ENCODE data around the gene CAPS2. TPM values are rescaled to one million over a fixed set of nuclear protein-coding genes. Genes with fewer than 3 reads are reported as not detected.

CAPS2 gene
- total RNA-seq, 1 experiment from 2014 or later: 4.3 TPM

DNA sequence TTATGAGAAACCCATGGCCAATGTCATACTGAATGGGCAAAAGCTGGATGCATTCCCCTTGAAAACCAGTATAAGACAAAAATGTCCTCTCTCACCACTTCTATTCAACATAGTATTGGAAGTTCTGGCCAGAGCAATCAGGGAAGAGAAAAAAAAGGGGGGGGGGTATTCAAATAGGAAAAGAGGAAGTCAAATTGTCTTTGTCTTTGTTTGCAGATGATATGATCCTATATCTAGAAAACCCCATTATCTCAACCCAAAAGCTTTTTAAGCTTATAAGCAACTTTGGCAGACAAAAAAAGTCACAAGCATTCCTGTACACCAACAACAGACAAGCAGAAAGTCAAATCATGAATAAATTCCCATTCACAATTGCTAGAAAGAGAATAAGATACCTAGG is 23.9 kb upstream of the CAPS2 start:
- TF ChIP-seq, protein P1, sequence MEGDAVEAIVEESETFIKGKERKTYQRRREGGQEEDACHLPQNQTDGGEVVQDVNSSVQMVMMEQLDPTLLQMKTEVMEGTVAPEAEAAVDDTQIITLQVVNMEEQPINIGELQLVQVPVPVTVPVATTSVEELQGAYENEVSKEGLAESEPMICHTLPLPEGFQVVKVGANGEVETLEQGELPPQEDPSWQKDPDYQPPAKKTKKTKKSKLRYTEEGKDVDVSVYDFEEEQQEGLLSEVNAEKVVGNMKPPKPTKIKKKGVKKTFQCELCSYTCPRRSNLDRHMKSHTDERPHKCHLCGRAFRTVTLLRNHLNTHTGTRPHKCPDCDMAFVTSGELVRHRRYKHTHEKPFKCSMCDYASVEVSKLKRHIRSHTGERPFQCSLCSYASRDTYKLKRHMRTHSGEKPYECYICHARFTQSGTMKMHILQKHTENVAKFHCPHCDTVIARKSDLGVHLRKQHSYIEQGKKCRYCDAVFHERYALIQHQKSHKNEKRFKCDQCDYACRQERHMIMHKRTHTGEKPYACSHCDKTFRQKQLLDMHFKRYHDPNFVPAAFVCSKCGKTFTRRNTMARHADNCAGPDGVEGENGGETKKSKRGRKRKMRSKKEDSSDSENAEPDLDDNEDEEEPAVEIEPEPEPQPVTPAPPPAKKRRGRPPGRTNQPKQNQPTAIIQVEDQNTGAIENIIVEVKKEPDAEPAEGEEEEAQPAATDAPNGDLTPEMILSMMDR (conservative IDR thresholded peaks at IDR 0.05): no peak
- Histone ChIP-seq H3K14ac (ENCODE audit: insufficient read depth, low read length) (no peak overlapping the region), H2AK5ac (ENCODE audit: insufficient read length, low read length) (no peak overlapping the region), H2BK20ac (ENCODE audit: low read depth, low read length, poor library complexity, severe bottlenecking) (no peak overlapping the region), H4K20me1 (ENCODE audit: control insufficient read depth, insufficient read depth, insufficient read length) (no peaks in the 10 kb centered on the region), H3K79me2 (ENCODE audit: insufficient read depth, low read length) (no peaks in the 10 kb centered on the region), H3K23me2 (ENCODE audit: insufficient read length, low read depth, low read length, poor library complexity, severe bottlenecking) (no peaks in the 10 kb centered on the region), H3K18ac (ENCODE audit: insufficient read length, low read depth, low read length) (no peak overlapping the region), H4K5ac (ENCODE audit: insufficient read length, low read depth, low read length) (no peak overlapping the region), H2BK120ac (ENCODE audit: low read depth, low read length, poor library complexity, severe bottlenecking) (no peak overlapping the region), H3K79me1 (ENCODE audit: insufficient read depth, low read depth, low read length, poor library complexity, severe bottlenecking) (no peaks in the 10 kb centered on the region), H2BK15ac (ENCODE audit: low read depth, low read length) (no peak overlapping the region), H3K56ac (ENCODE audit: insufficient read length, low read depth, low read length) (no peak overlapping the region), H3K4me2 (ENCODE audit: insufficient read depth, insufficient read length, low read length) (no peak overlapping the region), H3K27me3 (ENCODE audit: insufficient read depth, low read length) (no peaks in the 10 kb centered on the region), H3K27ac (ENCODE audit: insufficient read length, low read depth, low read length) (no peak overlapping the region), H3T11ph (ENCODE audit: low read length) (no peak overlapping the region), H3K4me1 (ENCODE audit: insufficient read depth, low read length) (no peaks in the 10 kb centered on the region), H2AFZ (ENCODE audit: low read length) (no peak overlapping the region), H2BK12ac (ENCODE audit: insufficient read length, low read depth, low read length) (no peak overlapping the region), H3K9ac (ENCODE audit: extremely low read depth, insufficient read length, low read length) (no peak overlapping the region), H4K8ac (replicated peaks; ENCODE audit: insufficient read length, low read depth, low read length) (no peak overlapping the region), H4K91ac (ENCODE audit: insufficient read length, low read depth, low read length) (no peak overlapping the region), H3K23ac (ENCODE audit: insufficient read length, low read depth, low read length) (no peak overlapping the region), H2BK5ac (ENCODE audit: insufficient read length, low read length) (no peak overlapping the region), H3K4ac (ENCODE audit: low read depth, low read length) (no peak overlapping the region), H3K9me3 (ENCODE audit: control insufficient read depth, low read depth, low read length) (no peaks in the 10 kb centered on the region)
- no peak for DNase-seq
- peaks cover 8 to 26% (median 21%) of the 10 kb centered on the region in 3 experiments for H3K36me3 Mint-ChIP-seq (ENCODE audit: insufficient read depth in 1 of 3, low read depth in 3 of 3)
- no peaks in the 10 kb centered on the region for H3K27me3 Mint-ChIP-seq (ENCODE audit: low read depth)
- H3K9me3 Mint-ChIP-seq: peaks cover 22 to 28% of the 10 kb centered on the region in 2 experiments
- H3K4me3 Mint-ChIP-seq: no peak overlapping the region
- H3K4me1 Mint-ChIP-seq: no peaks in the 10 kb centered on the region
- H3K27ac Mint-ChIP-seq: no peak overlapping the region
